Measurements from ENCODE around the gene CPNE2.
"Not testable (repeated sequence)": the region's sequence is repeated elsewhere in the genome, so short reads cannot be mapped to it uniquely, and the experiment has no call there.

Gene CPNE2

DNA sequence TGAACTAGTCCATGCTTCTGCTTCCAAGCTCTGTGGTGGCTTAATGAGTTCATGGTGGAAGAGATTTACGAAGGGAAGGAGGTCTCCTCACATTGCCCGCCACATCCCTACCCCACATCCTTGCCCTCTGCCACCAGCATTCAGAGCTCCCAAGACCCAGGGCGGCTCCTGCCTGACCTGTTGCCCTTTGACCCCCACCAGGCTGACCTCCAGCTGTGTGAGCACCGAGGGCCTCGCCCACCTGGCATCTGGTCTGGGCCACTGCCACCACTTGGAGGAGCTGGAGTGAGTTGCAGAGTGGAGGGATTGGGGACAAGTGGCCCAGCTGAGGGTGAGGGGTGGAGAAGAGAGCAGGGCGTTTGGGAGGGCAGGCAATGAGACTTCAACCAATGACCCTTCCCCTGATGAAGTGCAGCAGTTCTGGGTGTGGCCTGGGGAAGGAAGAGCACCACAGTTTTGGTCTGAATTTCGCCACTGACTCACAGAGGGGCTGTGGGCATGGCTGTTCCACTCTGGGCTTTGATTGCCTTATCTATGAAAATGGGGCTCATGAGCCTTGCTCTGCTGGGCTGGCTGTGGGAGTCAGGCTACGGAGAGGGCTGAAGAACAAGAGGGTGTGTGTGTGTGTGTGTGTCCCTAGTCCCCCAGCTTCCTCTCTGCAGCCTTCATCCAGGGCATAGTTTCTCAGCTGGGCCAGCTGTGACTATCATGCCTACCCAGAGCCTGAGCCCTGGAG lies 22.6 kb upstream of the CPNE2 start:
- no peak for DNase-seq (ENCODE audit: low spot score)

GRCh38 chr16:57070424-57070823 lies 22.0 kb upstream of the CPNE2 start:
- no peak for DNase-seq (ENCODE audit: low spot score)

DNA sequence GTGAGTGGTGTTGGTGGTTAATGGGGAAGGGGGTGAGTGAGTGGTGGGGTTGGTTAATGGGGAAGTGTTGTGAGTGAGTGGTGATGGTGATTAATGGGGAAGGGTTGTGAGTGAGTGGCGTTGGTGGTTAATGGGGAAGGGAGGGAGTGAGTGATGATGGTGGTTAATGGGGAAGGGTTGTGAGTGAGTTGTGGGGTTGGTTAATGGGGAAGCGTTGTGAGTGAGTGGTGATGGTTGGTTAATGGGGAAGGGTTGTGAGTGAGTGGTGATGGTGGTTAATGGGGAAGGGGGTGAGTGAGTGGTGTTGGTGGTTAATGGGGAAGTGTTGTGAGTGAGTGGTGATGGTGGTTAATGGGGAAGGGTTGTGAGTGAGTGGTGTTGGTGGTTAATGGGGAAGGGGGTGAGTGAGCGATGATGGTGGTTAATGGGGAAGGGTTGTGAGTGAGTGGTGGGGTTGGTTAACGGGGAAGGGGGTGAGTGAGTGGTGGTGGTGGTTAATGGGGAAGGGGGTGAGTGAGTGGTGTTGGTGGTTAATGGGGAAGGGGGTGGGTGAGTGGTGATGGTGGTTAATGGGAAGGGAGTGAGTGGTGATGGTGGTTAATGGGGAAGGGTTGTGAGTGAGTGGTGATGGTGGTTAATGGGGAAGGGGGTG lies 21.2 kb upstream of the CPNE2 start:
- DNase-seq (ENCODE audit: low spot score): not testable (repeated sequence)

DNA sequence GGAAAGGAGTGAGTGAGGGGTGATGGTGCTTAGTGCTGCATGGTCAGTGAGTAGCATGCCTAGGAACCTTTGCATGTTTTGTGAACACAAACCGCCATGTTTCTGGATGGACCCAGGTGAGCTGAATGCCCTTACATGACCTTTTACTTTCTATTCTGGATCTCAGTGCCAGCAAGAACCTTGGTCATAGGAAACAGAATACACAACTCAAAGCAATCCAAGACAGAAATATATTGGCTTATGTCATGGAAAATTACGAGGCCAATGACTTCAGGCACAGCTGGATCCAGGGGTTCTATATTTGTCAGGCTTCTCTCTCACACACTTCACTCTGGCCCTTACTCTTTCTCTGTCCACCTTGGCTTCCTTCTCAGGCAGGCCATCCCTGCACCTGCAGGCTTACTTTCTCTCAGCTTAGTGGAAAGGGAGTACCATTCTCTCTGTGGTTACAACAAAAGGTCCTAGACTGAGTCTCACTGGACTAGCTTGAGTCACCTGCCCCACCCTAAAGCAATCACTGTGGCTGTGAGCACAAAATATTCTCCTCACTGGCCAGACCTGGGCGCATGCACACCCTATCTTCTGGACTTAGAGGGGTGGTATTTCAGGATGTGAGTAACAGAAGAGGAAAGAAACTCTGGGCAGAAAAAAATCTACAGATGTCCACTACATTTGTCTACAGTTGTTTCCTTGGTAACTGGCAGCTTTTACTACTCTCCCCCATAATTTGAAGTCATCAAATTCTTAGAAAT lies 20.4 kb upstream of the CPNE2 start:
- DNase-seq (ENCODE audit: low spot score): no peak

GRCh38 chr16:57072616-57073275 lies 19.6 kb upstream of the CPNE2 start:
- no peak for DNase-seq (ENCODE audit: low spot score)

DNA sequence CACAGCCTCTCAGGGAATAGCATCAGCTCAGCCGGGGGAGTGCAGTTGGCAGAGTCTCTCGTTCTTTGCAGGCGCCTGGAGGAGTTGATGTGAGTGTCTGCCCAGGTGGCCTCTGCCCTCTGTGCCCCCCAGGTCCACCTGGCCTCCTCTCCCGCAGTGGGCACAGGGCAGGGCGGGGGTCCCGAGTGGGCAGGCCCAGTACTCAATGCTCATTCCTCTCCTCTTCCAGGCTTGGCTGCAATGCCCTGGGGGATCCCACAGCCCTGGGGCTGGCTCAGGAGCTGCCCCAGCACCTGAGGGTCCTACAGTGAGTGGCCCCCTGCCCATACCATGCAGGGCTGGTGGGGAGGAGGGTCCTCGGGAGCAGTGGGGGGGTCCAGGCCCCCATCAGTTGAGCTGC lies 14.7 kb upstream of the CPNE2 start:
- no peak for DNase-seq (ENCODE audit: low spot score)

DNA sequence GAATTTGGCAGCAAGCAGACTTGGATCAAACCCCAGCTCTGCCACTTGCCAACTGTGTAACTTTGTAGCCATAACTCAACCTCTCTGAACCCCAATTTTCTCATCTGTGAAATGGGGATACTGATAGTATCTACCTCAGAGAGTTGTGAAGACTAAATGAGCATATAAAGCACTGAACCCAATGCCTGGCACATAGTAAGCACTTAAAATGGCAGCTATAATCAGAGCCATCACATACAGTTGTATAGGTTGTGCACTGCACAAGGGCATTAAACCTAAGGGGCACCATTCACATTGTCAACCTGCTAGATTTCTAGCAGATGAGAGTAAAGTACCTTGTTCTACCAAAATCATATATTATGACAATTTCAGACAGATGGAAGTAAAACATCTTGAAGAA lies 10.6 kb upstream of the CPNE2 start:
- DNase-seq (ENCODE audit: low spot score): no peak

DNA sequence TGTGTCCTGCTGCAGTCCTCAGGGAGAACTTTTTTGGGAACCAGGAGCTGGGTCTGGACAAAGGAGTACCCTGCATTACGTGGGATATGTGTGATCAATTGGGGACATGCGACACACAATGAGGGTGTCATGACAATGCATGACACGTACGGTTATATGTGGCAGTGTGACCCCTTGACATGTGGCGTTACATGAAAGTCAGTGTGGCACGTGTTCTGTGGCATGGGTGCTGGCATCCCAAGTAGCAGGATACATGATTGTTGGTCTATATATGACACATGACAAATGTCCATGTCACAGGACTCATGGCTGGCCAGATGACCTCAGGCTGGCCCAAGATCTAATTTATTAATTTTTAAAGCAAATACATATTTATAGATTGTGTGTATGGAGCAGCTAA lies 9.7 kb upstream of the CPNE2 start:
- DNase-seq (ENCODE audit: low spot score): no peak

- DNase-seq (ENCODE audit: low spot score): no peak
These were observed 8.8 kb upstream of the CPNE2 start for GRCh38 chr16:57083485-57084126.

- peak; percentile 78 for DNase-seq (ENCODE audit: low spot score)
These were observed 8.1 kb upstream of the CPNE2 start for GRCh38 chr16:57084257-57084770.

GRCh38 chr16:57084996-57085395 lies 7.4 kb upstream of the CPNE2 start:
- DNase-seq (ENCODE audit: low spot score): no peak

- no peak for DNase-seq (ENCODE audit: low spot score)
These were observed 5.4 kb upstream of the CPNE2 start for GRCh38 chr16:57087003-57087402.

DNA sequence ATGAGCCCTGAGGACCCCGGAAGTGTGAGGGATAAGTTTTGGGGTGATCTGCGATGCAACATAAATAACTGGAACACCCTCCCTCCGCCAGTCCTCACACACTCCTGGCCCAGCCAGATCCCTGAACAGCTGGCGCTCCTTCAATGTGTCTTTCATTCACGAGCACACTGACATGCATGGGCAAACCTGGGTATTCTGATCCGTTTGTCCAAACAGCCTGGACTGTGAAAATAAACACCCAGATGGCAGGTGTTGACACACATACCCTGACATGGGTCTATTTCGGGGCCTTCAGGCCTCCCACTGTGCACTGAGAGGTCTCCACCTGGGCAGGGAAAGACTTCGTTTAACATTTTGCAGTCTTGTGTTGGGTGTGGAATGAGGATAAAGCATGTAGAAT lies 3.0 kb upstream of the CPNE2 start:
- DNase-seq (ENCODE audit: low spot score): no peak

GRCh38 chr16:57091200-57091974 lies 996 bp upstream of the CPNE2 start:
- DNase-seq (ENCODE audit: low spot score): peak; percentile 31

DNA sequence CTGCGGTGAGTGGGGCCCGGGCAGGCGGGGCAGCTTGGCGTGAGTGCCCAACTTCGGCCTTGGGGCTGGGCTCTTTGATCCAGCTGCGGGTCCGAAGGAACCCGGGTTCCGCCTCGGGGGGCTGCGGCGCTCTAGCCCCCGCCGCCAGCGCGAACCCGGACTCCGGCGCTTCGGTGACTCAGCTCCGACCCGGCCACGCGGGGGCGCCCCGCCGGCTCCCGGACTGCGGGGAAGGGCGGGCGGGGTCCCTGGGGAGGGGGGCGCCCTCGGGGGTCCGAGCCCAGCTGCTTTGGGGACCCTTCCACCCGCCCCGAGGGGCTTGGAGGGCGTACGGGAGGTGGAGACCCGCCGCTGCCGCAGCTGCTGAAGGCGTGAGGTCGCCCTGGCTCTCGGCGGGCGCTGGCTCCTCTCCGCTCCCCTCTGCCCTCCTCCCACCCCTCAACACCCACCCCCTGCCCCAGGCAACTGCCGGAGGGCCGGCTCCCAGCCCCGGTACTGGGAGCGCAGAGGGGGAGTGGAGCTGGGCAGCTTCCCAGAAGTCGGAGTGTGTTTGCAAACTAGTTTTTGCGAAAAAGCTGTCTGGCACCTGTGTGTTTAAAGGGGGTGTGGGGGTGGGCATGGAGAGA lies 516 bp downstream of the CPNE2 start:
- peak; percentile 71 for DNase-seq (ENCODE audit: low spot score)

GRCh38 chr16:57093666-57094564 lies 1.5 kb downstream of the CPNE2 start:
- DNase-seq (ENCODE audit: low spot score): no peak

GRCh38 chr16:57094911-57095310 lies 2.5 kb downstream of the CPNE2 start:
- DNase-seq (ENCODE audit: low spot score): no peak

GRCh38 chr16:57096192-57096591 lies 3.8 kb downstream of the CPNE2 start:
- no peak for DNase-seq (ENCODE audit: low spot score)

GRCh38 chr16:57096793-57097192 lies 4.4 kb downstream of the CPNE2 start:
- no peak for DNase-seq (ENCODE audit: low spot score)
